ENCODE measurements around the gene PDGFA. TPM values are rescaled to one million over a fixed set of nuclear protein-coding genes. Genes with fewer than 3 reads are reported as not detected.

PDGFA gene
- total and polyA plus RNA-seq, 9 donors: 3.7 to 35.5 (median 8.7) TPM

DNA sequence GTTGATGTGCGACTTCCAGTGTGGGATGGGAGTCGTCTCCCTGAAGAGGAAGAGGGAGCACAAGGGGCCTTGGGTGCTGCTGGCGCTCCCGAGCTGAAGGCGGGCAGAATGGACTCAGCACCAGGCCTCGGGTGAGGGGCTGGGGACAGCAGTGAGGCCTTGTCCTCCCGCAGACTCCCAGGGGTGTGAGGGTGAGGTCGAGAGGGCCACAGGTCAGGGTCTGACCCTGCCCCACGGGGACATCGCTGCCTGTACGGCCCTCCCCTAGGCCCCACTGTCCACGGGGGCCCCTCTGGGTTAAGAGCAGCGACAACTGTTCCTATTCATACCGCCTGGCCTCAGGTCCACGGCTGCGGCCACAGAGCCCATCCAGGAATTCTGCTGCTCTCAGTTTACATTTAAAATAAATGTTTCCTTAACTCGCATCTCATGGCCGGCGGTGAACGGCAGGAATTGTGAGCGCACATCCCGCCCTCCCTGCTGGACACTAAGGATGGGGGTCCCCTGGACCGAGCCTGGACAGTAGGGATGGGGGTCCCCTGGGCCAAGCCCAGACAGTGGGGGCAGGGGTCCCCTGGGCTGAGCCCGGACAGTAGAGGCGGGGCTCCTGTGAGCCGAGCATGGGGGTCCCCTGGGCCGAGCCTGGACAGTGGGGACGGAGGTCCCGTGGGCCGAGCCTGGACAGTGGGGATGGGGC, 61.7 kb downstream of the PDGFA start:
- DNase-seq: no peak
- no peaks in the 10 kb centered on the region for H3K9me3 ChIP-seq
- H3K4me1 ChIP-seq (ENCODE audit: insufficient read depth): no peaks in the 10 kb centered on the region
- TF ChIP-seq POLR2A (IDR thresholded peaks at IDR 0.05) (no peak), EP300 (IDR thresholded peaks at IDR 0.05) (no peak), CTCF (IDR thresholded peaks at IDR 0.05) (no peak)
- 88 to 91% (median 90%) methylated on average over 30 of the region's 30 CpGs for WGBS, 3 donors
- H3K27me3 ChIP-seq: no peaks in the 10 kb centered on the region
- no peak overlapping the region for H3K27ac ChIP-seq
- intact Hi-C loops (cut with DNase I): loop anchor here in 1 of 4 donors (10.0 kb wide), 1 partner anchor 927 kb away; no protein-coding TSS in a partner anchor
- H3K36me3 ChIP-seq: no peaks in the 10 kb centered on the region
- no peak overlapping the region for H3K4me3 ChIP-seq

- Histone ChIP-seq H3K27me3 (no peaks in the 10 kb centered on the region), H3K9me3 (no peaks in the 10 kb centered on the region), H3K27ac (no peak overlapping the region), H3K4me1 (ENCODE audit: insufficient read depth) (no peaks in the 10 kb centered on the region), H3K4me3 (no peak overlapping the region), H3K36me3 (no peaks in the 10 kb centered on the region)
- DNase-seq: peak in 3 of 5 donors; percentile 42 to 58 (median 50)
- no peak for TF ChIP-seq POLR2A (IDR thresholded peaks at IDR 0.05)
- TF ChIP-seq CTCF (IDR thresholded peaks at IDR 0.05): no peak
- no peak for TF ChIP-seq EP300 (IDR thresholded peaks at IDR 0.05)
- intact Hi-C loops (cut with DNase I): loop anchor here in 1 of 4 donors (10.0 kb wide), 1 partner anchor 929 kb away; no protein-coding TSS in a partner anchor
- WGBS, 3 donors: 29 to 37% (median 35%) methylated on average over 30 to 42 of the region's 42 CpGs
These were observed 64.3 kb downstream of the PDGFA start for GRCh38 chr7:455110-455928.

DNA sequence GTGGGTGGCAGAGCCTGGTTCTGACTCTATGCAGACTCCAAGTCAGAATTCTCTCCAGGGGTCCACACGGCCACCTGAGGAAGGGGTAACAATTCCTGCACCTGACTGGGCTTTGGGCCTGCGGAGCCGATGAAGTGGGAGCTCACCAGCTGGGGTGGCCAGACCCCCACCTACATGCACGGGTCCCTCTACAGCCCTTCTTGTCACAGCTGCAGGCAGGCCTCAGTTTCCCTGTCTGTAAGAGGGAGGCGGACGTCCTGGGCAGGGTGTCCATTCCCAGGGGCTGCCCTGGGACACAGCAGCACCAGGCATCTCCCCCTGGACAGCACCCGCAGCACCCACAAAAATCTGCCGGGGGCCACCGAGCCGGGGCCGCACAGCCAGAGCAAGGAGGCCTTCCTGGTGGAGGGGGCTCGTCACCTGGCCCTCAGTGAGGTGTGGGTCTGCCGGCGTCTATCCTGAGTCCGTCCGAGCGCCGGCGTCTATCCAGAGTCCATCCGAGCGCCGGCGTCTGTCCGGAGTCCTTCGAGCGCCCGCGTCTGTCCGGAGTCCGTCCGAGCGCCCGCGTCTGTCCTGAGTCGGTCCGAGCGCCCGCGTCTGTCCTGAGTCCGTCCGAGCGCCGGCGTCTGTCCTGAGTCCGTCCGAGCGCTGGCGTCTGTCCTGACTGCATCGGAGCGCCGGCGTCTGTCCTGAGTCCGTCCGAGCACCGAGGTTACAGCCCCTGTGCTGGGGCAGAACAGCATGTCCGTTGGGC, 65.1 kb downstream of the PDGFA start:
- Histone ChIP-seq H3K9me3 (no peaks in the 10 kb centered on the region), H3K4me3 (no peak overlapping the region), H3K27me3 (no peaks in the 10 kb centered on the region), H3K36me3 (no peaks in the 10 kb centered on the region), H3K27ac (no peak overlapping the region), H3K4me1 (ENCODE audit: insufficient read depth) (no peaks in the 10 kb centered on the region)
- intact Hi-C loops (cut with DNase I): loop anchor here in 1 of 4 donors (10.0 kb wide), 1 partner anchor 930 kb away; no protein-coding TSS in a partner anchor
- TF ChIP-seq POLR2A (IDR thresholded peaks at IDR 0.05) (no peak), EP300 (IDR thresholded peaks at IDR 0.05) (no peak), CTCF (IDR thresholded peaks at IDR 0.05) (no peak)
- 89 to 92% (median 89%) methylated on average over 55 to 56 of the region's 56 CpGs for WGBS, 3 donors
- DNase-seq: no peak

Data from ovary (tissue), 9 donors.